Gastrocnemius medialis (tissue), 4 donors: ENCODE data around the gene TTPAL. TPM values are rescaled to one million over a fixed set of nuclear protein-coding genes. Genes with fewer than 3 reads are reported as not detected.

Experiments
- ATAC-seq, 2 donors: fragments of 150-250 bp; one replicate each; pipeline ENCODE4 v1.9.1; 2016
- DNase-seq, 2 donors: peaks; one replicate each; pipeline ENCODE4 v3.0.0-alpha.2; 2019
- H3K27ac ChIP-seq, 4 donors: fragments of 200-600 bp; sonication (generic); 1 replicate in 1 of 4; 2 replicates in 3 of 4; pipeline ENCODE4 v1.5.1; 2016 to 2018; ENCODE audit warnings: mild to moderate bottlenecking in 2 of 4, moderate library complexity in 1 of 4
- H3K27me3 ChIP-seq, 3 donors: fragments of 200-600 bp; sonication (generic) in 2 of 3; 1 replicate in 1 of 3; 2 replicates in 2 of 3; pipeline versions ENCODE4 v1.5.1 to v1.6.0; 2016 to 2019; ENCODE audit warnings: mild to moderate bottlenecking in 1 of 3, moderate library complexity in 1 of 3
- H3K36me3 ChIP-seq, 2 donors: fragments of 200-600 bp; sonication (generic) in 1 of 2; one replicate each; pipeline ENCODE4 v1.5.1; 2017 to 2018
- H3K4me1 ChIP-seq, 2 donors: fragments of 200-600 bp; sonication (generic) in 1 of 2; one replicate each; pipeline ENCODE4 v1.5.1; 2016 to 2017; ENCODE audit warnings: mild to moderate bottlenecking in 2 of 2
- H3K4me3 ChIP-seq, 4 donors: fragments of 200-600 bp; sonication (generic) in 3 of 4; 1 replicate in 1 of 4; 2 replicates in 3 of 4; pipeline ENCODE4 v1.5.1; 2016 to 2019; ENCODE audit warnings: mild to moderate bottlenecking in 2 of 4
- H3K9me3 ChIP-seq, 3 donors: fragments of 200-600 bp; sonication (generic) in 2 of 3; 1 replicate in 1 of 3; 2 replicates in 2 of 3; pipeline ENCODE4 v1.5.1; 2016 to 2019
- POLR2A ChIP-seq, 2 donors: fragments of 450-650 bp; IDR thresholded peaks; one replicate each; pipeline ENCODE4 v1.6.1; 2017; ENCODE audit warnings: antibody characterized with exemption in 2 of 2, mild to moderate bottlenecking in 2 of 2, moderate library complexity in 2 of 2
- in situ Hi-C, 4 donors: fragments of 200-750 bp; cut with MboI; loops; one replicate each; pipeline versions ENCODE4 v1.15.0 to v1.8.0; 2017; ENCODE audit warnings: low sequenced_read_pairs in 4 of 4
- intact Hi-C: fragments of 100-400 bp; cut with DNase I; formaldehyde crosslinking; loops from one replicate; pipeline ENCODE4 v1.15.1; 2023; ENCODE audit warnings: low total_unique reads
- total RNA-seq, 4 donors: library from RNA; depleted of rRNA; stranded (reverse); fragments of >200 nt; gene quantifications; one replicate each; pipeline versions ENCODE4 v1.1.0 to v1.2.3, GENCODE V29; 2016
- TF ChIP-seq, protein P1 (sequence below), 5 experiments: fragments of 450-650 bp in 3 of 5; fragments of 200-600 bp in 2 of 5; sonication (generic) in 2 of 5; IDR thresholded peaks in 4 of 5; conservative IDR thresholded peaks in 1 of 5; 1 replicate in 4 of 5; 2 replicates in 1 of 5; pipeline ENCODE4 v1.5.1; 2016 to 2019; ENCODE audit warnings: antibody characterized with exemption in 5 of 5, mild to moderate bottlenecking in 3 of 5, moderate library complexity in 3 of 5

Gene TTPAL
- total RNA-seq, 4 donors from 2014 or later: 3.5 to 5.0 (median 4.7) TPM

DNA sequence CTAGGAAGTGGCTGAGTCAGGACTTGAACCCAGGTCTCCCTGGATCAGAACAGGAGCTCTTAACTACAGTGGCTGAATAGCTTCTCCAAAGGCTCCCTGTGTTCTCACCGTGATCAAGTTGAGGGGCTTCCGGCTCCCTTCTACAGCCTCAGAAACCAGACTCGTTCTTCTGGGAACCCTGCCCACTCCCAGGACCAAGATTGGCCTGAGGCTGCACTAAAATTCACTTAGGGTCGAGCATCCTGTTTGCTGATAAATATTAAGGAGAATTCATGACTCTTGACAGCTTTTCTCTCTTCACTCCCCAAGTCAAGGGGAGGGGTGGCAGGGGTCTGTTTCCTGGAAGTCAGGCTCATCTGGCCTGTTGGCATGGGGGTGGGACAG lies 44.6 kb upstream of the TTPAL start:
- DNase-seq (no peak), ATAC-seq (no peak)
- no peak overlapping the region for H3K27ac ChIP-seq
- no peaks in the 10 kb centered on the region for H3K9me3 ChIP-seq
- no peaks in the 10 kb centered on the region for H3K4me1 ChIP-seq
- intact Hi-C loops (no loop called here), in situ Hi-C loops (no loop called here)
- peaks cover 0 to 7% (median 0%) of the 10 kb centered on the region in 3 donors for H3K27me3 ChIP-seq
- no peaks in the 10 kb centered on the region for H3K36me3 ChIP-seq
- TF ChIP-seq, protein P1, sequence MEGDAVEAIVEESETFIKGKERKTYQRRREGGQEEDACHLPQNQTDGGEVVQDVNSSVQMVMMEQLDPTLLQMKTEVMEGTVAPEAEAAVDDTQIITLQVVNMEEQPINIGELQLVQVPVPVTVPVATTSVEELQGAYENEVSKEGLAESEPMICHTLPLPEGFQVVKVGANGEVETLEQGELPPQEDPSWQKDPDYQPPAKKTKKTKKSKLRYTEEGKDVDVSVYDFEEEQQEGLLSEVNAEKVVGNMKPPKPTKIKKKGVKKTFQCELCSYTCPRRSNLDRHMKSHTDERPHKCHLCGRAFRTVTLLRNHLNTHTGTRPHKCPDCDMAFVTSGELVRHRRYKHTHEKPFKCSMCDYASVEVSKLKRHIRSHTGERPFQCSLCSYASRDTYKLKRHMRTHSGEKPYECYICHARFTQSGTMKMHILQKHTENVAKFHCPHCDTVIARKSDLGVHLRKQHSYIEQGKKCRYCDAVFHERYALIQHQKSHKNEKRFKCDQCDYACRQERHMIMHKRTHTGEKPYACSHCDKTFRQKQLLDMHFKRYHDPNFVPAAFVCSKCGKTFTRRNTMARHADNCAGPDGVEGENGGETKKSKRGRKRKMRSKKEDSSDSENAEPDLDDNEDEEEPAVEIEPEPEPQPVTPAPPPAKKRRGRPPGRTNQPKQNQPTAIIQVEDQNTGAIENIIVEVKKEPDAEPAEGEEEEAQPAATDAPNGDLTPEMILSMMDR (IDR thresholded peaks at IDR 0.05 in 4 of 5, conservative IDR thresholded peaks at IDR 0.05 in 1 of 5): no peak
- no peak for TF ChIP-seq POLR2A (IDR thresholded peaks at IDR 0.05)
- no peak overlapping the region for H3K4me3 ChIP-seq

- in situ Hi-C loops: no loop called here
These were observed 44.0 kb upstream of the TTPAL start for GRCh38 chr20:44431502-44432234.

DNA sequence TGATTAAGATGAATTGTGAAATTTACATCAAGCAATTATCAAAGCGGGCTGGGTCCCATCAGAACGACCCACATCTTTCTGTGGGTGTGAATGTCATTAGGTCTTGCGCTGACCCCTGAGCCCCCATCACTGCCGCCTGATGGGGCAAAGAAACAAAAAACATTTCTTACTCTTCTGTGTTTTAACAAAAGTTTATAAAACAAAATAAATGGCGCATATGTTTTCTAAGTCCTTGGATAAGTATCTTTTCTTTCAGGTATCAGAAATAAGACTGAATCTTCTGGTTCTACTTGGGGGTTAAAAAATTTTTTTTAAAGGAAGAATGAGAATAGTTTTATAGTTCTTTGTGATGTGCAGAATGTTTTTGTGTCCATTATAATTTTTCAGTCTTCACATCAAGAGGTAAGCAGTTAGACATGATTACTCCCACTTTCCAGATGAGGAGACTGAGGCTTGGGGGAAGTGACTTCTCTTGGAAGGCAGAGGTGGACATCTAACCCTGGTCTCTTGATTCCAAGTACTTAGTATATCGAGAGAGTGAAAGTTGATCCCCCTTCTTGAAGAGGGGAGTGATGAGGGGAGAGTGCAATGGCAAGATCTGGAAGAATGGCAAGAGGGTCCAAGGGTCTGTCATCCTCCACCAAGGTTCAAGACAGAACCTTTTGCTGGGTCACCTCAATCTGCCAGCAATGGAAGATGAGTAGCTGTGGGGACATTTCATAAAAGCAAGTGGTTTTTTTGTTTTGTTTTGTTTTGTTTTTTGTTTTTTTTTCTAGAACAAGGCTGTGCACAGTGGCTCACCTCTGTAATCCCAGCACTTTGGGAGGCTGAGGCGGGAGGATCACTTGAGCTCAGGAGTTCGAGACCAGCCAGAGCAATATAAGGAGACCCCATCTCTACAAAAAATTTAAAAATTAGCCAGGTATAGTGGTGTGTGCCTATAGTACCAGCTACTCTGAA lies 42.8 kb upstream of the TTPAL start:
- Histone ChIP-seq H3K27me3 (peaks cover 0 to 7% (median 0%) of the 10 kb centered on the region in 3 donors), H3K4me3 (no peak overlapping the region), H3K27ac (no peak overlapping the region), H3K4me1 (no peaks in the 10 kb centered on the region), H3K9me3 (no peaks in the 10 kb centered on the region), H3K36me3 (no peaks in the 10 kb centered on the region)
- no peak for DNase-seq
- ATAC-seq: no peak
- TF ChIP-seq POLR2A (IDR thresholded peaks at IDR 0.05): no peak
- TF ChIP-seq, protein P1 (IDR thresholded peaks at IDR 0.05 in 4 of 5, conservative IDR thresholded peaks at IDR 0.05 in 1 of 5): no peak
- in situ Hi-C loops: no loop called here
- intact Hi-C loops: no loop called here

More at GRCh38 chr20:44431502-44432234, 44.0 kb upstream of the TTPAL start:
- Histone ChIP-seq H3K4me1 (no peaks in the 10 kb centered on the region), H3K27me3 (peaks cover 0 to 7% (median 0%) of the 10 kb centered on the region in 3 donors), H3K9me3 (no peaks in the 10 kb centered on the region), H3K27ac (no peak overlapping the region), H3K4me3 (no peak overlapping the region), H3K36me3 (no peaks in the 10 kb centered on the region)
- ATAC-seq (no peak), DNase-seq (no peak)
- intact Hi-C loops: no loop called here
- no peak for TF ChIP-seq POLR2A (IDR thresholded peaks at IDR 0.05)
- TF ChIP-seq, protein P1 (IDR thresholded peaks at IDR 0.05 in 4 of 5, conservative IDR thresholded peaks at IDR 0.05 in 1 of 5): no peak

- Histone ChIP-seq H3K4me3 (no peak overlapping the region), H3K4me1 (no peaks in the 10 kb centered on the region), H3K27me3 (peaks cover 0 to 7% (median 0%) of the 10 kb centered on the region in 3 donors), H3K27ac (no peak overlapping the region), H3K36me3 (no peaks in the 10 kb centered on the region), H3K9me3 (no peaks in the 10 kb centered on the region)
- no peak for ATAC-seq
- DNase-seq: no peak
- no peak for TF ChIP-seq POLR2A (IDR thresholded peaks at IDR 0.05)
- TF ChIP-seq, protein P1 (IDR thresholded peaks at IDR 0.05 in 4 of 5, conservative IDR thresholded peaks at IDR 0.05 in 1 of 5): no peak
- intact Hi-C loops (no loop called here), in situ Hi-C loops (no loop called here)
These were observed 41.7 kb upstream of the TTPAL start for GRCh38 chr20:44433751-44434538.
